Esophagus (tissue), 2 donors: ENCODE data around the gene GPR26. TPM values are rescaled to one million over a fixed set of nuclear protein-coding genes. Genes with fewer than 3 reads are reported as not detected.

Experiments used
- H3K27ac ChIP-seq, 2 donors: one replicate each; pipeline ENCODE4 v1.5.1; 2013; ENCODE audit warnings: low read depth in 2 of 2, mild to moderate bottlenecking in 2 of 2, inconsistent platforms in 1 of 2, low read length in 1 of 2, moderate library complexity in 1 of 2
- H3K27me3 ChIP-seq, 2 donors: one replicate each; pipeline ENCODE4 v1.6.1; 2013; ENCODE audit warnings: low read length in 2 of 2, control low read depth in 1 of 2, mild to moderate bottlenecking in 1 of 2; ENCODE audit not compliant: insufficient read depth in 2 of 2, control insufficient read depth in 1 of 2
- H3K36me3 ChIP-seq, 2 donors: one replicate each; pipeline ENCODE4 v1.6.1; 2013; ENCODE audit warnings: low read length in 1 of 2; ENCODE audit not compliant: control insufficient read depth in 2 of 2, insufficient read depth in 2 of 2
- H3K4me1 ChIP-seq, 2 donors: one replicate each; pipeline ENCODE4 v1.6.1; 2013; ENCODE audit warnings: low read length in 1 of 2; ENCODE audit not compliant: control insufficient read depth in 2 of 2, insufficient read depth in 2 of 2
- H3K4me3 ChIP-seq, 2 donors: one replicate each; pipeline ENCODE4 v1.5.1; 2013; ENCODE audit warnings: low read length in 2 of 2, mild to moderate bottlenecking in 2 of 2, low read depth in 1 of 2, moderate library complexity in 1 of 2
- H3K9me3 ChIP-seq, 2 donors: one replicate each; pipeline ENCODE4 v1.6.1; 2013; ENCODE audit warnings: mild to moderate bottlenecking in 2 of 2, low read depth in 1 of 2, low read length in 1 of 2, moderate library complexity in 1 of 2; ENCODE audit not compliant: control insufficient read depth in 2 of 2, insufficient read depth in 1 of 2
- WGBS, 2 donors: extraction: QIAGEN DNeasy Blood & Tissue Kit; methylation state at CpG; one replicate each; pipeline ENCODE4 v1.1.7; 2013; 5-methylcytosine and 5-hydroxymethylcytosine counted together
- polyA plus RNA-seq, 2 donors: library from polyadenylated mRNA; stranded (reverse); fragments of 200-250 nt; gene quantifications; one replicate each; pipeline ENCODE4 v1.2.3, GENCODE V29; 2013
- donor health status: healthy with polysubstance abuse.
- donor health status: Bipolar disorder and iron deficiency.

GPR26 gene
- polyA plus RNA-seq, result not detected

GRCh38 chr10:123666318-123667236, at the start of gene GPR26:
Gene GPR26 (plus strand): TSS chr10:123666355. CDS start chr10:123666408, 53 bp downstream.
- 41 to 47% methylated on average over 82 to 101 of the region's 101 CpGs for WGBS, 2 donors
- Histone ChIP-seq H3K4me1 (no peaks in the 10 kb centered on the region), H3K27me3 (peaks cover 7 to 19% of the 10 kb centered on the region in 2 donors), H3K27ac (no peak within 1 kb of the TSS), H3K9me3 (peaks cover 2 to 11% of the 10 kb centered on the region in 2 donors), H3K36me3 (no peaks in the 10 kb centered on the region), H3K4me3 (no peak within 1 kb of the TSS)

- Histone ChIP-seq H3K4me1 (no peaks in the 10 kb centered on the region), H3K9me3 (peaks cover 0 to 3% of the 10 kb centered on the region in 2 donors), H3K27me3 (peaks cover 0 to 2% of the 10 kb centered on the region in 2 donors), H3K27ac (no peak overlapping the region), H3K4me3 (no peak overlapping the region), H3K36me3 (no peaks in the 10 kb centered on the region)
Observed at GRCh38 chr10:123618224-123618623, 47.9 kb upstream of the GPR26 start.

- no peak overlapping the region for H3K4me3 ChIP-seq
- H3K4me1 ChIP-seq, result no peaks in the 10 kb centered on the region
- WGBS, 2 donors, result 89 to 92% methylated on average over 8 of the region's 8 CpGs
- H3K27ac ChIP-seq, result no peak overlapping the region
- no peaks in the 10 kb centered on the region for H3K36me3 ChIP-seq
- H3K9me3 ChIP-seq, result no peaks in the 10 kb centered on the region
- H3K27me3 ChIP-seq, result peaks cover 0 to under 1% of the 10 kb centered on the region in 2 donors
Observed at GRCh38 chr10:123619067-123619855, 46.9 kb upstream of the GPR26 start.

GRCh38 chr10:123620621-123621020, 45.5 kb upstream of the GPR26 start:
- no peaks in the 10 kb centered on the region for H3K4me1 ChIP-seq
- no peaks in the 10 kb centered on the region for H3K36me3 ChIP-seq
- H3K9me3 ChIP-seq, result no peaks in the 10 kb centered on the region
- H3K4me3 ChIP-seq, result no peak overlapping the region
- H3K27me3 ChIP-seq, result no peaks in the 10 kb centered on the region
- H3K27ac ChIP-seq, result no peak overlapping the region
- 62 to 73% methylated on average over 9 of the region's 9 CpGs for WGBS, 2 donors

GRCh38 chr10:123621492-123621891, 44.7 kb upstream of the GPR26 start:
- no peaks in the 10 kb centered on the region for H3K4me1 ChIP-seq
- H3K4me3 ChIP-seq, result no peak overlapping the region
- no peaks in the 10 kb centered on the region for H3K36me3 ChIP-seq
- H3K9me3 ChIP-seq, result no peaks in the 10 kb centered on the region
- H3K27me3 ChIP-seq, result no peaks in the 10 kb centered on the region
- WGBS, 2 donors, result 52 to 58% methylated on average over 2 of the region's 2 CpGs
- H3K27ac ChIP-seq, result no peak overlapping the region

- Histone ChIP-seq H3K27ac (no peak overlapping the region), H3K9me3 (no peaks in the 10 kb centered on the region), H3K4me1 (no peaks in the 10 kb centered on the region), H3K36me3 (no peaks in the 10 kb centered on the region), H3K27me3 (no peaks in the 10 kb centered on the region), H3K4me3 (no peak overlapping the region)
- 69 to 76% methylated on average over 2 of the region's 2 CpGs for WGBS, 2 donors
Observed at GRCh38 chr10:123621916-123622315, 44.2 kb upstream of the GPR26 start.

- Histone ChIP-seq H3K27ac (no peak overlapping the region), H3K27me3 (no peaks in the 10 kb centered on the region), H3K4me3 (no peak overlapping the region), H3K36me3 (no peaks in the 10 kb centered on the region), H3K4me1 (no peaks in the 10 kb centered on the region), H3K9me3 (no peaks in the 10 kb centered on the region)
- WGBS, 2 donors, result 51 to 53% methylated on average over 3 of the region's 3 CpGs
Observed at GRCh38 chr10:123622381-123622780, 43.8 kb upstream of the GPR26 start.

- H3K9me3 ChIP-seq, result no peaks in the 10 kb centered on the region
- H3K27me3 ChIP-seq, result no peaks in the 10 kb centered on the region
- no peak overlapping the region for H3K4me3 ChIP-seq
- WGBS, 2 donors, result 82 to 87% methylated on average over 2 of the region's 2 CpGs
- no peak overlapping the region for H3K27ac ChIP-seq
- no peaks in the 10 kb centered on the region for H3K4me1 ChIP-seq
- no peaks in the 10 kb centered on the region for H3K36me3 ChIP-seq
Observed at GRCh38 chr10:123624086-123624485, 42.1 kb upstream of the GPR26 start.

- WGBS, 2 donors, result 72 to 88% methylated on average over 3 of the region's 3 CpGs
- Histone ChIP-seq H3K27ac (no peak overlapping the region), H3K4me3 (no peak overlapping the region), H3K36me3 (no peaks in the 10 kb centered on the region), H3K27me3 (no peaks in the 10 kb centered on the region), H3K9me3 (no peaks in the 10 kb centered on the region), H3K4me1 (no peaks in the 10 kb centered on the region)
Observed at GRCh38 chr10:123633106-123633505, 33.0 kb upstream of the GPR26 start.
